SU-DHL-6 (cell line): ENCODE results near the gene COX4I1.

Experiments used
- H2AFZ ChIP-seq: fragments of 200-600 bp; sonication (generic); 2 replicates; pipeline ENCODE4 v1.6.1; 2014; ENCODE audit warnings: low read depth, mild to moderate bottlenecking, moderate library complexity, mixed read lengths, antibody characterized with exemption, low read length; ENCODE audit not compliant: severe bottlenecking
- H3F3A ChIP-seq: fragments of 200-600 bp; shearing (Covaris generic); 2 replicates; pipeline ENCODE4 v1.6.0; 2016; ENCODE audit warnings: antibody characterized with exemption, mild to moderate bottlenecking; ENCODE audit not compliant: insufficient read depth
- H3K27ac ChIP-seq: fragments of 200-600 bp; sonication (generic); 2 replicates; pipeline ENCODE4 v1.5.1; 2016; ENCODE audit warnings: low read depth, mild to moderate bottlenecking, low read length, moderate library complexity, mixed read lengths
- H3K27me3 ChIP-seq: fragments of 200-600 bp; sonication (generic), shearing (Covaris generic); 2 replicates; pipeline ENCODE4 v1.6.0; 2014; ENCODE audit warnings: mild to moderate bottlenecking, low read length
- H3K36me3 ChIP-seq: fragments of 200-600 bp; sonication (generic); 2 replicates; pipeline ENCODE4 v1.6.1; 2014; ENCODE audit warnings: mild to moderate bottlenecking, low read length, mixed read lengths
- H3K4me2 ChIP-seq: fragments of 300-600, 200-600 bp; shearing (Covaris generic), sonication (generic); 2 replicates; pipeline ENCODE4 v1.6.0; 2014; ENCODE audit warnings: low read length, low read depth, mild to moderate bottlenecking; ENCODE audit not compliant: poor library complexity, severe bottlenecking
- H3K4me3 ChIP-seq: fragments of 200-600 bp; sonication (generic); 2 replicates; pipeline ENCODE4 v1.5.1; 2014; ENCODE audit warnings: antibody characterized with exemption, low read length, mild to moderate bottlenecking, mixed read lengths; ENCODE audit not compliant: insufficient read depth, poor library complexity, severe bottlenecking
- H3K79me2 ChIP-seq: fragments of 200-600 bp; sonication (generic); 2 replicates; pipeline ENCODE4 v1.6.1; 2014; ENCODE audit warnings: mild to moderate bottlenecking, low read length, moderate library complexity; ENCODE audit not compliant: insufficient read depth
- H3K9ac ChIP-seq: fragments of 200-600 bp; sonication (generic); 2 replicates; pipeline ENCODE4 v1.7.0; 2014; ENCODE audit warnings: mild to moderate bottlenecking, low read length
- H3K9me2 ChIP-seq: fragments of 200-600 bp; sonication (generic); replicated peaks from 2 replicates; pipeline ENCODE4 v1.6.1; 2014; ENCODE audit warnings: low read length; ENCODE audit not compliant: insufficient read depth
- H3K9me3 ChIP-seq: fragments of 200-600 bp; sonication (generic); 2 replicates; pipeline ENCODE4 v1.6.1; 2014; ENCODE audit warnings: low read length, mixed read lengths; ENCODE audit not compliant: insufficient read depth
- H4K20me1 ChIP-seq: fragments of 200-600 bp; sonication (generic); 2 replicates; pipeline ENCODE4 v1.6.1; 2014; ENCODE audit warnings: low read depth, mild to moderate bottlenecking, antibody characterized with exemption, low read length, moderate library complexity, mixed read lengths
- EZH2phosphoT487 ChIP-seq: fragments of 200-600 bp; sonication (generic), shearing (Covaris generic); conservative IDR thresholded peaks from 2 replicates; pipeline ENCODE4 v1.6.1; 2018; ENCODE audit warnings: mild to moderate bottlenecking, antibody characterized with exemption, low read length, moderate library complexity, mixed read lengths
- TF ChIP-seq, protein P1 (sequence below): fragments of 200-600 bp; sonication (generic); IDR thresholded peaks from one replicate; pipeline ENCODE4 v1.5.1; 2017; ENCODE audit warnings: antibody characterized with exemption, mild to moderate bottlenecking, low read length, moderate library complexity; ENCODE audit not compliant: insufficient read depth, poor library complexity, severe bottlenecking

Gene COX4I1

DNA sequence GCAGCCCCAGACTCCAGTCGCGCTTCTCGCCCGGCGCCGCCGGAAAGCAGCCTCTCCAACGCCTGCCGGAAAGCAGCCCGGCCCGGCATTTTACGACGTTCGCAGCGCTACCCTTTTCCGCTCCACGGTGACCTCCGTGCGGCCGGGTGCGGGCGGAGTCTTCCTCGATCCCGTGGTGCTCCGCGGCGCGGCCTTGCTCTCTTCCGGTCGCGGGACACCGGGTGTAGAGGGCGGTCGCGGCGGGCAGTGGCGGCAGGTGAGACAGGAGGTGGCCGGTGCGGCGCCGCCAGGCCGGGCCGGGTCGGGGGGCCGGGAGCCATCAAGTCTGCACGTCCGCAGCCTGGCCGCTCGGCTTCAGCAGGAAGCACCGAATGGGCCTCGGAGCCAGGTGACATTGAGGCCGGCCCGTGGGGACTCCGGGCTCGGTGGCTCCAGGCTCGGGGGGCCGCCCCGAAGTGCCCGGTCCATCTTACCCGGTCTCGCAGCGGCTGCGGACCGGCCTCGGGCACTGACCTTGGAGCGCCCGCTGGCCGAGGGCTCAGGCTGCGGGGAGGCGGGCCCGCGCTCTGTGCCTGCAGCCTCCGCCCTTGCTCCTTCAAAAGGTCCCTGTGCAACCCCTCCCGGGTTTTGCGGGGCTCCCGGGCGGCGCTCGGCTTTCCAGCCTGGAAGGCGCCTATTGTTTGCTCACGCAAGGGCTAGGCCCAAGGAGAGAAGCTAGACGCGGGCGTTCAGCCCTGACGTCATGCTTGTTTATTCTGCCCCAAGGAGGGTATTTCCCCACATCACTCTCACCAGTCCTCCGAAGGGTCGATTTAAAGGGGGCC, at the start of gene COX4I1, which contains the start of gene EMC8:
Gene COX4I1 (plus strand): TSS at position 199 of the 824 bp plus-strand sequence. CDS start 1,511 bp downstream, outside the sequence.
Gene EMC8 (minus strand): TSS at position 48 of the 824 bp plus-strand sequence. CDS start 249 bp downstream, outside the sequence.
- Histone ChIP-seq H3K9ac (peak within 1 kb of the TSS; percentile 96), H4K20me1 (no peaks in the 10 kb centered on the region), H3K79me2 (peaks cover 77% of the 10 kb centered on the region), H3K4me3 (peak within 1 kb of the TSS; percentile 94), H3K9me3 (no peaks in the 10 kb centered on the region), H3K9me2 (no peaks in the 10 kb centered on the region), H3F3A (no peaks in the 10 kb centered on the region), H3K27me3 (no peaks in the 10 kb centered on the region), H3K4me2 (peak within 1 kb of the TSS; percentile 93), H3K27ac (peak within 1 kb of the TSS; percentile 53), H3K36me3 (no peaks in the 10 kb centered on the region), H2AFZ (peak within 1 kb of the TSS; percentile 87)
- TF ChIP-seq, protein P1, sequence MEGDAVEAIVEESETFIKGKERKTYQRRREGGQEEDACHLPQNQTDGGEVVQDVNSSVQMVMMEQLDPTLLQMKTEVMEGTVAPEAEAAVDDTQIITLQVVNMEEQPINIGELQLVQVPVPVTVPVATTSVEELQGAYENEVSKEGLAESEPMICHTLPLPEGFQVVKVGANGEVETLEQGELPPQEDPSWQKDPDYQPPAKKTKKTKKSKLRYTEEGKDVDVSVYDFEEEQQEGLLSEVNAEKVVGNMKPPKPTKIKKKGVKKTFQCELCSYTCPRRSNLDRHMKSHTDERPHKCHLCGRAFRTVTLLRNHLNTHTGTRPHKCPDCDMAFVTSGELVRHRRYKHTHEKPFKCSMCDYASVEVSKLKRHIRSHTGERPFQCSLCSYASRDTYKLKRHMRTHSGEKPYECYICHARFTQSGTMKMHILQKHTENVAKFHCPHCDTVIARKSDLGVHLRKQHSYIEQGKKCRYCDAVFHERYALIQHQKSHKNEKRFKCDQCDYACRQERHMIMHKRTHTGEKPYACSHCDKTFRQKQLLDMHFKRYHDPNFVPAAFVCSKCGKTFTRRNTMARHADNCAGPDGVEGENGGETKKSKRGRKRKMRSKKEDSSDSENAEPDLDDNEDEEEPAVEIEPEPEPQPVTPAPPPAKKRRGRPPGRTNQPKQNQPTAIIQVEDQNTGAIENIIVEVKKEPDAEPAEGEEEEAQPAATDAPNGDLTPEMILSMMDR = no peak
- TF ChIP-seq EZH2phosphoT487 = no peak

DNA sequence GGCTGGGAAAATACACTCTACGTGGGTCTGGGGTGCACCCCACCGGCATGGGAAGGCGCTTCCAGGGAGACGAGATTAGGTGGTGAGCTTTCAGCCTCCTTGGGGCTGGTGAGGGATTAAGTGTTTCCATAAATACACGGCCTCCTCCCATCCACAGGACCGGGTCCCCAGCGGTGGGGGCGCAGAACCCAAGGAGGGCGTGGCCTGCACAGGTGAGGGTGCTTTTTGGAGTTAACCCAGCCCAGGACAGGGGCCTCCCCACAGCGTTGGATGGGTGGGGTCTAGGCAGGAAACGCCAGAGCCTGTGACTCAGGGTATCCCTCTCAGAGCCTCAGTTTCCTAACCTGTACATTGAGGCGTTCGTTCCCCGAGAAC, 49.7 kb upstream of the COX4I1 start:
- no peak overlapping the region for H3K4me3 ChIP-seq
- H3F3A ChIP-seq = no peaks in the 10 kb centered on the region
- no peak overlapping the region for H2AFZ ChIP-seq
- no peak overlapping the region for H3K9ac ChIP-seq
- no peaks in the 10 kb centered on the region for H3K9me3 ChIP-seq
- H3K79me2 ChIP-seq = no peaks in the 10 kb centered on the region
- H3K27me3 ChIP-seq = no peaks in the 10 kb centered on the region
- no peak for TF ChIP-seq EZH2phosphoT487
- TF ChIP-seq, protein P1 = no peak
- H3K9me2 ChIP-seq = no peaks in the 10 kb centered on the region
- H4K20me1 ChIP-seq = no peaks in the 10 kb centered on the region
- no peak overlapping the region for H3K4me2 ChIP-seq
- no peak overlapping the region for H3K27ac ChIP-seq
- no peaks in the 10 kb centered on the region for H3K36me3 ChIP-seq

DNA sequence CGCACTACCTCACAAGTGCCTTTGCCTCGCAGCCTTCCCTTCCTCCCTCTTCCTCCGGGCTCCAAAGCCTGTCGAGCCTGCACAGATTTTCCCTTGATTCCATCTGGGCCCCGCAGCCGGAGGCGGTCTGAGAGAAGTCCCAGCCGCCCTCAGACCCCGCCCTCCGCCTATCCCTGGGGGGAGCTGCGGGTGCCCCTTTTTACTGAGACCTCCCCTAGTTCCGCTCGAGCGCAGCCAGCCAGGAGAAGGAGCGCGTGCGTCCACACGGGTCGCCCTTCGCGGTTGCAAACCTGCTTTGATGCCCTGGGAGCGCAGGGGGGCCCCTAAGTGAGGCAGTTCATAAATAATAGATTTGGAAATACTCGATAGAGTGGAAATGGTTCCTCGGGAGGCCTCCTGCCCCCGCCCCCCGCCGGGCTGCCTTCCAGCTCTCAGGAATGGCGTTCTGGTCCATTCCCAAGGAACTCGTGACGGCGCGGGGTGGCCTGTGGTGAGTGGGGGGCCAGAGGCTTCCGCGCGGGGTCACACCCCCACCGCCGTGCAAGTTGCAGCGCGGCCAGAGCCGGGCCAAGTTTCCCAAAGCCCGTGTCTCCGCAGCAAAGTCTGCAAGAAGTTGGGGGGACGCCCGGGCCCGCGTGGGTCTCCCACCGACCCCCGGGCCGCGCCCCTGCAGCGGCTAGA, 49.2 kb upstream of the COX4I1 start:
- H3F3A ChIP-seq = no peaks in the 10 kb centered on the region
- H4K20me1 ChIP-seq = no peaks in the 10 kb centered on the region
- H3K4me3 ChIP-seq = no peak overlapping the region
- no peaks in the 10 kb centered on the region for H3K79me2 ChIP-seq
- H3K9me3 ChIP-seq = no peaks in the 10 kb centered on the region
- H3K4me2 ChIP-seq = peak overlapping the region; percentile 27
- H2AFZ ChIP-seq = no peak overlapping the region
- no peak overlapping the region for H3K9ac ChIP-seq
- no peak overlapping the region for H3K27ac ChIP-seq
- no peaks in the 10 kb centered on the region for H3K27me3 ChIP-seq
- no peaks in the 10 kb centered on the region for H3K36me3 ChIP-seq
- no peaks in the 10 kb centered on the region for H3K9me2 ChIP-seq
- TF ChIP-seq, protein P1 = no peak
- TF ChIP-seq EZH2phosphoT487 = no peak
